HG03520 (cell line): ENCODE data around the gene PCDHGB3.
"Not testable (repeated sequence)": the region's sequence is repeated elsewhere in the genome, so short reads cannot be mapped to it uniquely, and the experiment has no call there.

Source experiments
- ATAC-seq: cut with Tn5 transposase; IDR thresholded peaks from one replicate; pipeline ENCODE4 v1.9.1; 2021; ENCODE audit warnings: mild to moderate bottlenecking, moderate library complexity; ENCODE audit not compliant: unreplicated experiment

Gene PCDHGB3

GRCh38 chr5:141369994-141370848, at the start of gene PCDHGB3:
PCDHGB3 (plus strand) TSS chr5:141370242; CDS start chr5:141370395, 153 bp downstream.
- ATAC-seq: peak; percentile 98

GRCh38 chr5:141322261-141322660, 47.8 kb upstream of the PCDHGB3 start:
- no peak for ATAC-seq

DNA sequence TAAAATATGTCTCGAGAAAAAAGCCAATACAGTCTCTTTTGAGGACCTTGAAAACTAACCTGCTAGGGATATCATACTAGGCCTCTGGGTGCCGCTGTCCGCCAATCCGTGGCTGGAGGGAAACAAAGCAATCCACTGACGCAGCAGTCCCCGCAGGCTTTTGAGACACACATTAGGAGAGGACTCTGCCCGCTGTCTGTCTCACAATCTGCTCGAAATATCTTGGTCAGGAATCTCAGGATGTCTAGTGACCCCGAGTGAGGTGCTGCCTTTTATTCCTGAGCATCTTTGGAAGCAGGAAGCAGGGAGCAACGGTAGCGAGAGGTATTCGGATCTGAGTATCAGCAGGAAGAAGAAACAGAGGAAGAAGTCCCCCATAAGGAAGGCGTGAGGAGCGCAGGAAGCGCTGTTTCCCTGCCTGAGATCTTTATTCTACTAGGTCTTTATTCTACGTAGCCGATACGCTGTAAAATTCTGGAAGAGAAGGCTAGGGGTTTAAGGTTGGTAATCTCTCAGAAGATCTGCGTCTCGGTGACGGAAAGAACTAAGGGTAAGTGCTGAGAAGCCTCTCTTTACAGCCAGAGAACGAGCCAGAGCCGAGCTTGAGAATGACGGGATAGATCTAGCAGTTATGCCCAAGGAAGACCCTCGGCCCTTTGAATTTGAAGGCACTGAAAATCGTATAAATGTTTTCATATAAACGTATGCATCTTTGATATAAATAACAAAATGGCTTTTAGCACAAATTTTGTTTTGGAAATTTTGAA, 43.8 kb upstream of the PCDHGB3 start:
- ATAC-seq: peak; percentile 74

DNA sequence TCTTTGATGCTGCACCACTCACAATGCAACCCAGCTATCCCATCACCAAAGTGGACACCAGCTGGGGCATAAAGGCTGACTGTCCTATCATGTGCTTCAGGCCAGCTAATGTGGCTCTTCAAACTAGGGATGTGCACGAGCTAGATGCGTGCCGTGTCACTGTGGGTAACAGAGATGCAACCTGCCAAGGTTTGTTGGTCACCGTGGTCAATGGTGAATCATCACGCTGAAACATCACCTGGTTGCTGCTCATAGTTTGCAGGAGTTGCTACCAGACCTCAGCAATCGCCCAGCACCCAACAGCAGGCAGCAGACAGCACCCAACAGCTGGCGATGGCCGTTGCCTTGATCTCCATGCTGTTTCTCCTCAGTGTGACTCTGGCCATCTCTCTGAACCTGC, 41.8 kb upstream of the PCDHGB3 start:
- no peak for ATAC-seq

- ATAC-seq: peak; percentile 67
These were observed 39.6 kb upstream of the PCDHGB3 start, which contains the start of gene PCDHGA1 for GRCh38 chr5:141330299-141331080. PCDHGA1 (plus strand) TSS chr5:141330514.

- ATAC-seq: not testable (repeated sequence)
These were observed 37.5 kb upstream of the PCDHGB3 start for GRCh38 chr5:141332571-141332970.

- ATAC-seq: no peak
These were observed 31.3 kb upstream of the PCDHGB3 start, which contains the start of gene PCDHGA2 for GRCh38 chr5:141338538-141339306. PCDHGA2 (plus strand) TSS chr5:141338760.

- not testable (repeated sequence) for ATAC-seq
These were observed 29.2 kb upstream of the PCDHGB3 start for GRCh38 chr5:141340781-141341354.

DNA sequence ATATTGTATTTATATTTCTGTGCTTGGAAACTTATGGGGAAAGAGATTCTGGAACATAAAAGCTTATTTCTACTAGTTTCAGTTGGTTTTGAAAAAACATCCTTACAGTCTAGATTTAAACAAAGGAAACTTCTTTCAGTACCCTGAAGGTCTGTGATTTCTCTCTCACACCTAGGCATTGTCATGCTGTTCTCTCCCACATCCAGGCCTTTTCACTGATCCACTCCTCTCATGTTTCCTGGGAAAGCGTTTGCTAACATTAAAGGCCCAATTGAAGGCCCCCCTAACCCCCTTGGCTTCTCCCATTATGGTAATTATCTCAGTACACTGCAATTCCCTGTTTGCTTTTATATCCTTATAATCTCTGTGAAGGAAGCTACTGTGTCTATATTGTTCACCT, 27.3 kb upstream of the PCDHGB3 start:
- no peak for ATAC-seq

GRCh38 chr5:141343242-141343952, 26.6 kb upstream of the PCDHGB3 start, which contains the start of gene PCDHGA3:
PCDHGA3 (plus strand) TSS chr5:141343829; CDS start chr5:141344034, 205 bp downstream.
- ATAC-seq: no peak

DNA sequence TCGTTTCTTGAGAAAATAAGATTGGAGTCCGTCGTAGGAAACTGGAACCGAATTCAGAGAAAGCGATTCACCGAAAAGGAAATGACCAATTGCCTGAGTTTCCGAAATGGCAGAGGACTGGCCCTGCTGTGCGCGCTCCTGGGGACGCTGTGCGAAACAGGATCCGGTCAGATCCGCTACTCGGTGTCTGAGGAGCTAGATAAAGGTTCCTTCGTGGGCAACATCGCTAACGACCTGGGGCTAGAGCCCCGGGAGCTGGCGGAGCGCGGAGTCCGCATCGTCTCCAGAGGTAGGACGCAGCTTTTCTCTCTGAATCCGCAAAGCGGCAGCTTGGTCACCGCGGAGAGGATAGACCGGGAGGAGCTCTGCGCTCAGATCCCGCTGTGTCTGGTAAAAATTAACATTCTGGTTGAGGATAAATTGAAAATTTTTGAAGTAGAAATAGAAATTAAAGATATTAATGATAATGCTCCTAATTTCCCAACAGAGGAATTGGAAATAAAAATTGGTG, 26.0 kb upstream of the PCDHGB3 start:
- ATAC-seq: no peak

- no peak for ATAC-seq
These were observed 24.7 kb upstream of the PCDHGB3 start for GRCh38 chr5:141345327-141345726.

DNA sequence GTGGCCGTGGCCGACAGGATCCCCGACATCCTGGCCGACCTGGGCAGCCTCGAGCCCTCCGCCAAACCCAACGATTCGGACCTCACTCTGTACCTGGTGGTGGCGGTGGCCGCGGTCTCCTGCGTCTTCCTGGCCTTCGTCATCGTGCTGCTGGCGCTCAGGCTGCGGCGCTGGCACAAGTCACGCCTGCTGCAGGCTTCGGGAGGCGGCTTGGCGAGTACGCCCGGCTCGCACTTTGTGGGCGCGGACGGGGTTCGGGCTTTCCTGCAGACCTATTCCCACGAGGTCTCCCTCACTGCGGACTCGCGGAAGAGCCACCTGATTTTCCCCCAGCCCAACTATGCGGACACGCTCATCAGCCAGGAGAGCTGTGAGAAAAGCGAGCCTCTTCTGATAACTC, 24.0 kb upstream of the PCDHGB3 start:
- ATAC-seq: not testable (repeated sequence)

GRCh38 chr5:141349917-141350619, 20.0 kb upstream of the PCDHGB3 start, which contains the start of gene PCDHGB1:
PCDHGB1 (plus strand) TSS chr5:141350099; CDS start chr5:141350261, 162 bp downstream.
- ATAC-seq: peak; percentile 92

- ATAC-seq: no peak
These were observed 18.5 kb upstream of the PCDHGB3 start for GRCh38 chr5:141351591-141351990.

DNA sequence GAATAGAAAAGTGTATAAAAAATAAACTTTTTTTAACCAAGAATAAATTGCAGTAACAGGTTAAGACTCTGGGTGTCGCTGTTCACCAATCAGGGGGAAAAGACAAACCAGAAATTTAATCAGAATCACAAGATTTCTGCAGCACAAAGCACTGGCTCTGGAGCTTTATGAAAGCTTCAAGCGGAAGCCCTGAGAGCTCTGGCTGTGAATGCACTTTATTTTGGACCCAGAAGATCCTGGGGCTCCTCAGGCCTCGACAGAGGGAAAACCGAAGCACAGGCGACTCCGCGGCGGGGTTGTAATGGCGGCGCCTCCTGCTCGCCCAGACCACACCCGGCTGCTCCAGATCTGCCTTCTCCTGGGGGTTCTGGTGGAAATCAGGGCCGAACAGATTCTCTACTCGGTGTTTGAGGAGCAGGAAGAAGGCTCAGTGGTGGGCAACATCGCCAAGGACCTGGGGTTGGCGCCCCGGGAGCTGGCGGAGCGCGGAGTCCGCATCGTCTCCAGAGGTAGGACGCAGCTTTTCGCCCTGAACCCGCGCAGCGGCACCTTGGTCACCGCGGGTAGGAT, 15.1 kb upstream of the PCDHGB3 start, which contains the start of gene PCDHGA4:
Gene PCDHGA4, plus strand, starts transcription at position 122 of the 570 bp plus-strand sequence. Its CDS starts 87 bp downstream, at position 209.
- no peak for ATAC-seq

GRCh38 chr5:141355641-141356040, 14.4 kb upstream of the PCDHGB3 start:
- ATAC-seq: no peak

- no peak for ATAC-seq
These were observed 13.9 kb upstream of the PCDHGB3 start for GRCh38 chr5:141356133-141356532.
